ENCODE results near the gene COQ8B.
"Not testable (repeated sequence)": the region's sequence is repeated elsewhere in the genome, so short reads cannot be mapped to it uniquely, and the experiment has no call there.

GRCh38 chr19:40732304-40732703, 15.6 kb upstream of the COQ8B start:
- not testable (repeated sequence) for TF ChIP-seq CTCF, POLR2AphosphoS5 (IDR thresholded peaks at IDR 0.05)

Data from upper lobe of left lung (tissue), 4 donors.